Measurements from ENCODE around the gene ITGAE.
A peak's percentile ranks its signal among the peaks of the same experiment; 100 is the strongest.
"Not testable (repeated sequence)": the region's sequence is repeated elsewhere in the genome, so short reads cannot be mapped to it uniquely, and the experiment has no call there.

Gene ITGAE

DNA sequence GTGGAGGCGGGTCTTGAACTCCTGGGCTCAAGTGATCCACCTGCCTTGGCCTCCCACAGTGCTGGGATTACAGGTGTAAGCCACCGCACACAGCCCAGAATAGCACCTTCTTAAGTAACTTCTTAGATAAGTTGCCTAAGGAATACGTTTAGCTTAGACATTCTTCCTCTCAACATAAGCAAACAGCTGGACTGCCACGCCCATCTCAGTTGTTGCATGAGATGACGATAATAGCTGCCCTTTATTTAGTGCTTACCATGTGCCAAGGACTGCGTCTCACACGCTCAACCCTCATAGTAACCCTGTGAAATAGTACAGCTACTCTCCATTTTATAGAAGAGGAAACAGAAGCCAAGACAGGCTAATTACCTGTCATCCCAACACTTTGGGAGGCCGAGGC is 65.5 kb downstream of the ITGAE start (continued):
- TF ChIP-seq, protein P1, sequence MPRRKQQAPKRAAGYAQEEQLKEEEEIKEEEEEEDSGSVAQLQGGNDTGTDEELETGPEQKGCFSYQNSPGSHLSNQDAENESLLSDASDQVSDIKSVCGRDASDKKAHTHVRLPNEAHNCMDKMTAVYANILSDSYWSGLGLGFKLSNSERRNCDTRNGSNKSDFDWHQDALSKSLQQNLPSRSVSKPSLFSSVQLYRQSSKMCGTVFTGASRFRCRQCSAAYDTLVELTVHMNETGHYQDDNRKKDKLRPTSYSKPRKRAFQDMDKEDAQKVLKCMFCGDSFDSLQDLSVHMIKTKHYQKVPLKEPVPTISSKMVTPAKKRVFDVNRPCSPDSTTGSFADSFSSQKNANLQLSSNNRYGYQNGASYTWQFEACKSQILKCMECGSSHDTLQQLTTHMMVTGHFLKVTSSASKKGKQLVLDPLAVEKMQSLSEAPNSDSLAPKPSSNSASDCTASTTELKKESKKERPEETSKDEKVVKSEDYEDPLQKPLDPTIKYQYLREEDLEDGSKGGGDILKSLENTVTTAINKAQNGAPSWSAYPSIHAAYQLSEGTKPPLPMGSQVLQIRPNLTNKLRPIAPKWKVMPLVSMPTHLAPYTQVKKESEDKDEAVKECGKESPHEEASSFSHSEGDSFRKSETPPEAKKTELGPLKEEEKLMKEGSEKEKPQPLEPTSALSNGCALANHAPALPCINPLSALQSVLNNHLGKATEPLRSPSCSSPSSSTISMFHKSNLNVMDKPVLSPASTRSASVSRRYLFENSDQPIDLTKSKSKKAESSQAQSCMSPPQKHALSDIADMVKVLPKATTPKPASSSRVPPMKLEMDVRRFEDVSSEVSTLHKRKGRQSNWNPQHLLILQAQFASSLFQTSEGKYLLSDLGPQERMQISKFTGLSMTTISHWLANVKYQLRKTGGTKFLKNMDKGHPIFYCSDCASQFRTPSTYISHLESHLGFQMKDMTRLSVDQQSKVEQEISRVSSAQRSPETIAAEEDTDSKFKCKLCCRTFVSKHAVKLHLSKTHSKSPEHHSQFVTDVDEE (CRISPR knock-in tag; IDR thresholded peaks at IDR 0.05) = no peak

DNA sequence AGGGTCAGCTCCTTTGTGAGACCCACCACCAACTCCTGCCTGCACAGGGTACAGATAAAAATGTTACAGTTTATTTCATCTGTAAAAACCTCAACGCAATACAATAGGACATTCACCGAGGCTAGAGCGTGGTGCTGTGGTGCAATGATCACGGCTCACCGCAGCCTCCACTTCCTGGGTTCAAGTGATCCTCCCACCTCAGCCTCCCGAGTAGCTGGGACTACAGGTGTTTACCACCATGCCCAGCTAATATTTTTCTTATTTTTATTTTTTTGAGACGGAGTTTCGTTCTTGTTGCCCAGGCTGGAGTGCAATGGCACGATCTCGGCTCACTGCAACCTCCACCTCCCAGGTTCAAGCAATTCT is 66.1 kb downstream of the ITGAE start:
- ATAC-seq = not testable (repeated sequence)

DNA sequence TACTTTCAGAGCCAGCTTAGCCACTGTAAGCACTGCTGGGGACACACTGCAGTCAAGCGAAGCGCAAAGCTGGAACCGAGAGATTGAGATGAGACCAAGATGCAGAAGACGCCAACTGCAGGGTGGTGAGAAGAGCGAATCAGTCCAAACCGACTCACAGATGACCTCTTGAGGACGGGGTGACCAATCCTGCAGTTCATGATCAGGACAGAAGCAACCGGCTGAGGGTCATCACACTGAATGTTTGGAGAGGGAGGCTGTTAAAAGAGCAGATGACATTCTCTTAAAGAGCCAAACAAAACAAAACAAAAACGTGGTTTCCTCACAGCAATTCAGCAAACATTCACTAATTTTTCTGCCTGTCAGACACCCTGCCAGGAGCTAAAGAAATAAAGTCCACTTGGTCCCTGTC is 68.8 kb downstream of the ITGAE start:
- ATAC-seq = no peak

DNA sequence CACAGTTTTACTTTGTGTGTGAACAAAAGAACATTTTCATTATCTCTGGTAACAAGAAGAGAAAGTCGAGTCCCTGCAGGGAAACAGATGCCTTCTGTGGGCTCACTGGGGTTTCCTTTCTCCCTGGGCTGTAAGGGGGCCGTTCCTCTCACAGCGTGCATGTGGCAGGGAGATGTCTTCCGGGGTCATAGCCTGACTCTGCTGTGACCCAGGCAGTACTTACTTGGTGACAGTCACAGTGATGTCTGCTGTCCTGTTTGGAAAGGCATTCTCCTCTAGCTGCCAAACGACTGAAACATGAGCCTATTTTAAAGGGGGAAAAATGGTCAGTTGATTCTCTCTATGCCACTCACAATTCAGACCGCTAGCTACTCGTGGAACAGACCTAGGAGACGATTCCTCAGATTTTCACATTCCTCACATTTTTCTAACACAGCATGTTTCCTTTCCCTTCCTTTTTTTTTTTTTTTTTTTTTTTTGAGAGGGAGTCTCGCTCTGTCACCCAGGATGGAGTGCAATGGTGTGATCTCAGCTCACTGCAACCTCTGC is 70.0 kb downstream of the ITGAE start:
- TF ChIP-seq BACH2 (CRISPR knock-in tag; IDR thresholded peaks at IDR 0.05; ENCODE audit: borderline replicate concordance) (no peak), RARB (CRISPR knock-in tag; IDR thresholded peaks at IDR 0.05) (no peak), OSR1 (CRISPR knock-in tag; IDR thresholded peaks at IDR 0.05) (no peak), CSDC2 (CRISPR knock-in tag; IDR thresholded peaks at IDR 0.05) (no peak), ZNF8 (CRISPR knock-in tag; IDR thresholded peaks at IDR 0.05) (no peak), PPARA (CRISPR knock-in tag; IDR thresholded peaks at IDR 0.05; ENCODE audit: borderline replicate concordance) (no peak), ARNTL (CRISPR knock-in tag; IDR thresholded peaks at IDR 0.05; ENCODE audit: borderline replicate concordance, low read depth) (no peak), ISL1 (CRISPR knock-in tag; IDR thresholded peaks at IDR 0.05) (no peak), GLIS3 (CRISPR knock-in tag; IDR thresholded peaks at IDR 0.05) (no peak), ZNF565 (CRISPR knock-in tag; conservative IDR thresholded peaks at IDR 0.05; ENCODE audit: low read depth) (no peak), ZC3H10 (CRISPR knock-in tag; IDR thresholded peaks at IDR 0.05) (no peak), TOX (CRISPR knock-in tag; IDR thresholded peaks at IDR 0.05; ENCODE audit: borderline replicate concordance) (no peak), ZNF70 (CRISPR knock-in tag; IDR thresholded peaks at IDR 0.05) (no peak)
- TF ChIP-seq, protein P2, sequence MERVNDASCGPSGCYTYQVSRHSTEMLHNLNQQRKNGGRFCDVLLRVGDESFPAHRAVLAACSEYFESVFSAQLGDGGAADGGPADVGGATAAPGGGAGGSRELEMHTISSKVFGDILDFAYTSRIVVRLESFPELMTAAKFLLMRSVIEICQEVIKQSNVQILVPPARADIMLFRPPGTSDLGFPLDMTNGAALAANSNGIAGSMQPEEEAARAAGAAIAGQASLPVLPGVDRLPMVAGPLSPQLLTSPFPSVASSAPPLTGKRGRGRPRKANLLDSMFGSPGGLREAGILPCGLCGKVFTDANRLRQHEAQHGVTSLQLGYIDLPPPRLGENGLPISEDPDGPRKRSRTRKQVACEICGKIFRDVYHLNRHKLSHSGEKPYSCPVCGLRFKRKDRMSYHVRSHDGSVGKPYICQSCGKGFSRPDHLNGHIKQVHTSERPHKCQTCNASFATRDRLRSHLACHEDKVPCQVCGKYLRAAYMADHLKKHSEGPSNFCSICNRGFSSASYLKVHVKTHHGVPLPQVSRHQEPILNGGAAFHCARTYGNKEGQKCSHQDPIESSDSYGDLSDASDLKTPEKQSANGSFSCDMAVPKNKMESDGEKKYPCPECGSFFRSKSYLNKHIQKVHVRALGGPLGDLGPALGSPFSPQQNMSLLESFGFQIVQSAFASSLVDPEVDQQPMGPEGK (CRISPR knock-in tag; IDR thresholded peaks at IDR 0.05; ENCODE audit: borderline replicate concordance) = no peak
- TF ChIP-seq, protein P1 (CRISPR knock-in tag; IDR thresholded peaks at IDR 0.05) = no peak
- TF ChIP-seq, protein P3, sequence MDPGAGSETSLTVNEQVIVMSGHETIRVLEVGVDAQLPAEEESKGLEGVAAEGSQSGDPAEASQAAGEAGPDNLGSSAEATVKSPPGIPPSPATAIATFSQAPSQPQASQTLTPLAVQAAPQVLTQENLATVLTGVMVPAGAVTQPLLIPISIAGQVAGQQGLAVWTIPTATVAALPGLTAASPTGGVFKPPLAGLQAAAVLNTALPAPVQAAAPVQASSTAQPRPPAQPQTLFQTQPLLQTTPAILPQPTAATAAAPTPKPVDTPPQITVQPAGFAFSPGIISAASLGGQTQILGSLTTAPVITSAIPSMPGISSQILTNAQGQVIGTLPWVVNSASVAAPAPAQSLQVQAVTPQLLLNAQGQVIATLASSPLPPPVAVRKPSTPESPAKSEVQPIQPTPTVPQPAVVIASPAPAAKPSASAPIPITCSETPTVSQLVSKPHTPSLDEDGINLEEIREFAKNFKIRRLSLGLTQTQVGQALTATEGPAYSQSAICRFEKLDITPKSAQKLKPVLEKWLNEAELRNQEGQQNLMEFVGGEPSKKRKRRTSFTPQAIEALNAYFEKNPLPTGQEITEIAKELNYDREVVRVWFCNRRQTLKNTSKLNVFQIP (CRISPR knock-in tag; IDR thresholded peaks at IDR 0.05; ENCODE audit: borderline replicate concordance, low read depth) = no peak
- TF ChIP-seq, protein P4, sequence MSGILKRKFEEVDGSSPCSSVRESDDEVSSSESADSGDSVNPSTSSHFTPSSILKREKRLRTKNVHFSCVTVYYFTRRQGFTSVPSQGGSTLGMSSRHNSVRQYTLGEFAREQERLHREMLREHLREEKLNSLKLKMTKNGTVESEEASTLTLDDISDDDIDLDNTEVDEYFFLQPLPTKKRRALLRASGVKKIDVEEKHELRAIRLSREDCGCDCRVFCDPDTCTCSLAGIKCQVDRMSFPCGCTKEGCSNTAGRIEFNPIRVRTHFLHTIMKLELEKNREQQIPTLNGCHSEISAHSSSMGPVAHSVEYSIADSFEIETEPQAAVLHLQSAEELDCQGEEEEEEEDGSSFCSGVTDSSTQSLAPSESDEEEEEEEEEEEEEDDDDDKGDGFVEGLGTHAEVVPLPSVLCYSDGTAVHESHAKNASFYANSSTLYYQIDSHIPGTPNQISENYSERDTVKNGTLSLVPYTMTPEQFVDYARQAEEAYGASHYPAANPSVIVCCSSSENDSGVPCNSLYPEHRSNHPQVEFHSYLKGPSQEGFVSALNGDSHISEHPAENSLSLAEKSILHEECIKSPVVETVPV (CRISPR knock-in tag; IDR thresholded peaks at IDR 0.05) = no peak
- TF ChIP-seq, protein P5, sequence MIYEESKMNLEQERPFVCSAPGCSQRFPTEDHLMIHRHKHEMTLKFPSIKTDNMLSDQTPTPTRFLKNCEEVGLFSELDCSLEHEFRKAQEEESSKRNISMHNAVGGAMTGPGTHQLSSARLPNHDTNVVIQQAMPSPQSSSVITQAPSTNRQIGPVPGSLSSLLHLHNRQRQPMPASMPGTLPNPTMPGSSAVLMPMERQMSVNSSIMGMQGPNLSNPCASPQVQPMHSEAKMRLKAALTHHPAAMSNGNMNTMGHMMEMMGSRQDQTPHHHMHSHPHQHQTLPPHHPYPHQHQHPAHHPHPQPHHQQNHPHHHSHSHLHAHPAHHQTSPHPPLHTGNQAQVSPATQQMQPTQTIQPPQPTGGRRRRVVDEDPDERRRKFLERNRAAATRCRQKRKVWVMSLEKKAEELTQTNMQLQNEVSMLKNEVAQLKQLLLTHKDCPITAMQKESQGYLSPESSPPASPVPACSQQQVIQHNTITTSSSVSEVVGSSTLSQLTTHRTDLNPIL (CRISPR knock-in tag; IDR thresholded peaks at IDR 0.05; ENCODE audit: low read depth) = no peak
- peak; percentile 71 for ATAC-seq

More for the DNA sequence above, 68.8 kb downstream of the ITGAE start:
- TF ChIP-seq GLIS3 (CRISPR knock-in tag; IDR thresholded peaks at IDR 0.05) (no peak), PPARA (CRISPR knock-in tag; IDR thresholded peaks at IDR 0.05; ENCODE audit: borderline replicate concordance) (no peak)
- TF ChIP-seq, protein P2 (CRISPR knock-in tag; IDR thresholded peaks at IDR 0.05; ENCODE audit: borderline replicate concordance) = no peak
